Spleen (tissue), 7 donors: ENCODE results near the gene EQTN.

ENCODE experiments used
- CTCF ChIP-seq, 11 experiments: fragments of 200-600 bp in 7 of 11; fragments of 450-650 bp in 4 of 11; sonication (generic) in 4 of 11; IDR thresholded peaks in 8 of 11; conservative IDR thresholded peaks in 3 of 11; 1 replicate in 7 of 11; 2 replicates in 4 of 11; pipeline versions ENCODE4 v1.4.0 to v1.8.0; 2016 to 2021; ENCODE audit warnings: antibody characterized with exemption in 11 of 11, inconsistent platforms in 4 of 11, mild to moderate bottlenecking in 1 of 11
- POLR2A ChIP-seq, 3 donors: fragments of 450-650 bp; IDR thresholded peaks; one replicate each; pipeline ENCODE4 v1.5.1; 2017; ENCODE audit warnings: antibody characterized with exemption in 3 of 3, mild to moderate bottlenecking in 1 of 3
- donor health status: DM: no; HTN: no; CAD: no; lungs with moderate emphysema.
- donor health status: DM: no; HTN: no; CAD: no.
- donor health status: DM: no; HTN: no; CAD: no.

GRCh38 chr9:27292659-27293405 lies 4.1 kb downstream of the EQTN start:
- TF ChIP-seq CTCF (IDR thresholded peaks at IDR 0.05 in 8 of 11, conservative IDR thresholded peaks at IDR 0.05 in 3 of 11): no peak
- no peak for TF ChIP-seq POLR2A (IDR thresholded peaks at IDR 0.05)
